Neural cell (in vitro differentiated cells): ENCODE results near the gene ACTN1. TPM values are rescaled to one million over a fixed set of nuclear protein-coding genes. Genes with fewer than 3 reads are reported as not detected.

Experiments
- H2AFZ ChIP-seq: fragments of 200-600, 300-800 bp; sonication (generic), shearing (Covaris generic); 2 replicates; pipeline ENCODE4 v1.6.0; 2014; ENCODE audit warnings: low read depth, mild to moderate bottlenecking, antibody characterized with exemption, low read length, moderate library complexity
- H3F3A ChIP-seq: fragments of 200-600 bp; shearing (Covaris generic); 2 replicates; pipeline ENCODE4 v1.6.1; 2016; ENCODE audit warnings: mild to moderate bottlenecking, moderate library complexity, mixed read lengths, antibody characterized with exemption, low read length; ENCODE audit not compliant: insufficient read depth, poor library complexity, severe bottlenecking
- H3K27ac ChIP-seq: fragments of 200-600, 300-800 bp; sonication (generic), shearing (Covaris generic); 2 replicates; pipeline ENCODE4 v1.5.1; 2014; ENCODE audit warnings: mild to moderate bottlenecking, low read length, moderate library complexity
- H3K27me3 ChIP-seq: fragments of 300-800, 200-600 bp; sonication (generic), shearing (Covaris generic); 2 replicates; pipeline ENCODE4 v1.6.0; 2014; ENCODE audit warnings: mild to moderate bottlenecking, low read depth, low read length, moderate library complexity; ENCODE audit not compliant: insufficient read depth
- H3K36me3 ChIP-seq: fragments of 300-800, 200-600 bp; sonication (generic), shearing (Covaris generic); 2 replicates; pipeline ENCODE4 v1.5.1; 2014; ENCODE audit warnings: mild to moderate bottlenecking, antibody characterized with exemption, low read length, moderate library complexity; ENCODE audit not compliant: insufficient read depth
- H3K4me2 ChIP-seq: fragments of 300-800, 200-600 bp; sonication (generic), shearing (Covaris generic); 2 replicates; pipeline ENCODE4 v1.6.0; 2014; ENCODE audit warnings: mild to moderate bottlenecking, low read length
- H3K4me3 ChIP-seq: fragments of 300-800, 200-600 bp; sonication (generic), shearing (Covaris generic); 2 replicates; pipeline ENCODE4 v1.5.1; 2014; ENCODE audit warnings: mild to moderate bottlenecking, low read length, moderate library complexity
- H3K79me2 ChIP-seq: fragments of 200-600 bp; shearing (Covaris generic); replicated peaks from 2 replicates; pipeline ENCODE4 v1.6.0; 2014; ENCODE audit warnings: mild to moderate bottlenecking, low read length, moderate library complexity; ENCODE audit not compliant: insufficient read depth
- H3K9ac ChIP-seq: fragments of 300-800, 200-600 bp; sonication (generic), shearing (Covaris generic); 2 replicates; pipeline ENCODE4 v1.6.1; 2016; ENCODE audit warnings: mild to moderate bottlenecking, low read length, mixed read lengths
- H3K9me2 ChIP-seq: fragments of 200-600 bp; shearing (Covaris generic); 2 replicates; pipeline ENCODE4 v1.6.1; 2016; ENCODE audit warnings: mild to moderate bottlenecking, low read length, mixed read lengths; ENCODE audit not compliant: insufficient read depth
- H3K9me3 ChIP-seq: fragments of 200-600, 300-800 bp; sonication (generic), shearing (Covaris generic); 2 replicates; pipeline ENCODE4 v1.6.1; 2016; ENCODE audit warnings: mild to moderate bottlenecking, mixed run types, low read length, moderate library complexity, mixed read lengths
- H4K20me1 ChIP-seq: fragments of 200-600 bp; shearing (Covaris generic); 2 replicates; pipeline ENCODE4 v1.6.1; 2016; ENCODE audit warnings: mild to moderate bottlenecking, mixed run types; ENCODE audit not compliant: insufficient read depth
- CTCF ChIP-seq: fragments of 450-650 bp; IDR thresholded peaks from 2 replicates; pipeline ENCODE4 v1.5.1; 2014; ENCODE audit warnings: antibody characterized with exemption, mild to moderate bottlenecking, moderate library complexity; ENCODE audit not compliant: poor library complexity, severe bottlenecking
- EP300 ChIP-seq: fragments of 450-650 bp; conservative IDR thresholded peaks from 2 replicates; pipeline ENCODE4 v1.6.1; 2014; ENCODE audit warnings: antibody characterized with exemption, mild to moderate bottlenecking, moderate library complexity; ENCODE audit not compliant: poor library complexity, severe bottlenecking
- EZH2 ChIP-seq: fragments of 200-600, 300-800 bp; shearing (Covaris generic), sonication (generic); IDR thresholded peaks from 2 replicates; pipeline ENCODE4 v1.6.1; 2014; ENCODE audit warnings: antibody characterized with exemption, low read length, borderline replicate concordance, mild to moderate bottlenecking; ENCODE audit not compliant: insufficient read depth, poor library complexity, severe bottlenecking
- MXI1 ChIP-seq: fragments of 450-650 bp; conservative IDR thresholded peaks from 2 replicates; pipeline ENCODE4 v1.6.1; 2014; ENCODE audit warnings: antibody characterized with exemption, mild to moderate bottlenecking; ENCODE audit not compliant: poor library complexity, severe bottlenecking
- POLR2AphosphoS5 ChIP-seq: IDR thresholded peaks from 2 replicates; pipeline ENCODE4 v1.6.1; 2012
- RAD21 ChIP-seq: fragments of 450-650 bp; conservative IDR thresholded peaks from 2 replicates; pipeline ENCODE4 v1.6.1; 2014; ENCODE audit warnings: antibody characterized with exemption, mild to moderate bottlenecking, moderate library complexity
- REST ChIP-seq: IDR thresholded peaks from 2 replicates; pipeline ENCODE4 v1.6.1; 2012; ENCODE audit warnings: borderline replicate concordance
- SMC3 ChIP-seq: fragments of 450-650 bp; conservative IDR thresholded peaks from 2 replicates; pipeline ENCODE4 v1.6.1; 2014; ENCODE audit warnings: antibody characterized with exemption, mild to moderate bottlenecking, moderate library complexity; ENCODE audit not compliant: poor library complexity
- TAF1 ChIP-seq: IDR thresholded peaks from 2 replicates; pipeline ENCODE4 v1.6.1; 2012; ENCODE audit warnings: low read depth
- polyA plus RNA-seq: library from polyadenylated mRNA; depleted of rRNA; stranded (reverse); fragments of >200 nt; gene quantifications from 2 replicates; pipeline ENCODE4 v1.2.3, GENCODE V29; 2014

Gene ACTN1
- polyA plus RNA-seq, 1 donor from 2014 or later = 10.8 TPM

- no peaks in the 10 kb centered on the region for H3K36me3 ChIP-seq
- H3K4me2 ChIP-seq = no peak overlapping the region
- no peaks in the 10 kb centered on the region for H3K9me3 ChIP-seq
- TF ChIP-seq EZH2 = no peak
- TF ChIP-seq SMC3 = no peak
- TF ChIP-seq TAF1 = no peak
- TF ChIP-seq CTCF = no peak
- TF ChIP-seq POLR2AphosphoS5 = no peak
- no peaks in the 10 kb centered on the region for H3K27me3 ChIP-seq
- H3K4me3 ChIP-seq = no peak overlapping the region
- no peaks in the 10 kb centered on the region for H4K20me1 ChIP-seq
- H3K79me2 ChIP-seq = no peaks in the 10 kb centered on the region
- H3K27ac ChIP-seq = no peak overlapping the region
- no peak overlapping the region for H3K9ac ChIP-seq
- H3F3A ChIP-seq = no peaks in the 10 kb centered on the region
- no peaks in the 10 kb centered on the region for H3K9me2 ChIP-seq
- no peak overlapping the region for H2AFZ ChIP-seq
These were observed 31.3 kb downstream of the ACTN1 start for GRCh38 chr14:68947802-68948201.

GRCh38 chr14:68946489-68946822 is 32.6 kb downstream of the ACTN1 start:
- Histone ChIP-seq H3K9me2 (no peaks in the 10 kb centered on the region), H3K4me2 (no peak overlapping the region), H3K79me2 (no peaks in the 10 kb centered on the region), H4K20me1 (no peaks in the 10 kb centered on the region), H3K9ac (no peak overlapping the region), H3K9me3 (no peaks in the 10 kb centered on the region), H2AFZ (no peak overlapping the region), H3F3A (no peaks in the 10 kb centered on the region), H3K27me3 (no peaks in the 10 kb centered on the region), H3K4me3 (no peak overlapping the region), H3K27ac (no peak overlapping the region), H3K36me3 (no peaks in the 10 kb centered on the region)
- no peak for TF ChIP-seq TAF1
- no peak for TF ChIP-seq EP300
- no peak for TF ChIP-seq REST
- TF ChIP-seq RAD21 = no peak
- no peak for TF ChIP-seq POLR2AphosphoS5
- TF ChIP-seq MXI1 = no peak
- TF ChIP-seq EZH2 = no peak
